Gastroesophageal sphincter (tissue), 3 donors: Measurements from ENCODE around the gene DCAF5.

Source experiments
- CTCF ChIP-seq, 4 experiments: fragments of 200-600 bp in 2 of 4; fragments of 450-650 bp in 2 of 4; sonication (generic) in 1 of 4; IDR thresholded peaks; one replicate each; pipeline ENCODE4 v1.5.1; 2017 to 2019; ENCODE audit warnings: antibody characterized with exemption in 4 of 4, mild to moderate bottlenecking in 2 of 4, moderate library complexity in 2 of 4
- POLR2A ChIP-seq, 2 donors: fragments of 450-650 bp; IDR thresholded peaks; one replicate each; pipeline ENCODE4 v1.6.1; 2017; ENCODE audit warnings: antibody characterized with exemption in 2 of 2, mild to moderate bottlenecking in 2 of 2, moderate library complexity in 1 of 2
- POLR2AphosphoS5 ChIP-seq: sonication (generic); formaldehyde crosslinking; IDR thresholded peaks from one replicate; pipeline ENCODE4 v1.6.1; 2017; ENCODE audit warnings: antibody characterized with exemption

DNA sequence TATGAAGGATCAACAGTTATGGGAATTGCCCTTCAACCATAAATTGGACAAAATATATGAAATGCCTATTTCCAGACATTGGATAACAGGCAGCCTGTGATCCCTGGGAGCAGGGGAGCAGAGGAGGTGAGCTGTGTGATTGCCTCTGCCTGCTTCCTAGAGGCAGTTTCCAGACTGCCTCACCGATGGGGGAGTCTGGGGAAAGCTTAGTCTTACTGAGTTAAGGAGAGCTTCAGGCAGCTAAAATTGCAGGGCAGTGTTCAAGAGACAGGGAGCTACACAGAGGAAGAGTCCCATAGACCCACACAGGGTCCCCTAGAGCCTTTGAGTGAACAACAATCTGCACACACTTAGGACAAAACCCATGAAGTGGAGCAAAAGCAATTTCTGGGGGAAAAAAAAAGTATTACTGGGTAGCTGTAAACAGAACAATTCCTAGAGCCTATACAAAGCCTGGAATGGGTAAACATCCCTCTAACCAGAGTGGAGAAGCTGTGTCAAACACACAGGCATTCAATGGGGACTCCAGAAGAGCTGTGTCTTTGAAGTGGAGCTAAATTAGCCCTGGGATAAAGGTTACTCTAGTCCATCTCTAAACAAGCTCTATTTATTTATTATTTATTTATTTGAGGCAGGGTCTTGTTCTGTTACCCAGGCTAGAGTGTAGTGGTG lies 125.5 kb downstream of the DCAF5 start:
- TF ChIP-seq CTCF (IDR thresholded peaks at IDR 0.05) (no peak), POLR2A (IDR thresholded peaks at IDR 0.05) (no peak), POLR2AphosphoS5 (no peak)
